HG03460 (cell line): ENCODE measurements around the gene TMEM252.

Source experiments
- ATAC-seq: cut with Tn5 transposase; IDR thresholded peaks from one replicate; pipeline ENCODE4 v1.9.1; 2021; ENCODE audit not compliant: unreplicated experiment

Gene TMEM252

DNA sequence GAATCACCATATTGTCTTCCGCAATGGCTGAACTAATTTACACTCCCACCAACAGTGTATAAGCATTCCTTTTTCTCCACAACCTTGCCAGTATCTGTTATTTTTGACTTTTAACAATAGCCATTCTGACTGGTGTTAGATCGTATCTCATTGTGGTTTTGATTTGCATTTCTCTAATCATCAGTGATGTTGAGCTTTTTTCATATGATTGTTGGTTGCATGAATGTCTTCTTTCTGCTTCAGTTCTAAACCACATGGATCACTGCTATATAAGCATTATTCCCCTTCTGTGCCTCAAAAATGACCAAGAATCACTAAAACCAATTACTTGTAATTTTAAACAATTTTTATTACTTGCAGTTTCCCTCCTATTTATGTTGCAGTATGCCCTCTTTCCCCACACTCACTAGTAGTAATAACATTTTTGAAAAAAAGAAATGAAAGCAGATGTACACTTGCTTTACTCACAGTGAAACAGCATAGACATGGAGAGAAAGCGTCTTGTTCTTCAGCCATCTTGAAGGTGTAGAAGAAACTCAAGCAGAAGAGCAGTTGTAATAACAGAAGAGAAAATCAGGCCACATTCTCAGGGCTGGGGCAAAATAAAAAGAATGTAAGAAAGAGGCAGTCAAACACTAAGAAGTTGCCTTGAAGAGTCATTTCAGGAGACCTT, 4.5 kb upstream of the TMEM252 start:
- no peak for ATAC-seq

GRCh38 chr9:68541568-68541967, 885 bp upstream of the TMEM252 start:
- ATAC-seq = no peak

DNA sequence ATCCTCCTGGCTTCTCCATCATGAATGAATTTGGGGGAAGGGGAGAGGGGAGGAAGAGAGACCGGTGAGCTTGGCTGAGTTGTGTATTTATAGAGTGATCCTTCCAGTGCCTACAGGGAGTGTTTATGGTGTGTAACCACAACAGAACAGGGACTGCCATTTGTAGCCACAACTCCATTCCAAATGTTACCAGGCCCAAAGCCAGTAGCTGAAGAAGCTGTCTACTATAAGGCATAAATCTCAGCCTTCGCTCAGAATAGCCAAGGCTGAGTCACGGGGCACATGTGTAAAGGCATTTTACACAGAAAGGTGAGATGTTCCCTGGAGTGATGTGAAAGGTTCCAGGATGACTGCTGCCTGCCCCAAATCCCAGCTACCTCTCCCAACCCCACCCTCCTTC, 2.5 kb downstream of the TMEM252 start:
- ATAC-seq = no peak

GRCh38 chr9:68537616-68537880, 3.1 kb downstream of the TMEM252 start:
- no peak for ATAC-seq

- ATAC-seq = no peak
Measured at GRCh38 chr9:68536876-68537615, 3.6 kb downstream of the TMEM252 start.

DNA sequence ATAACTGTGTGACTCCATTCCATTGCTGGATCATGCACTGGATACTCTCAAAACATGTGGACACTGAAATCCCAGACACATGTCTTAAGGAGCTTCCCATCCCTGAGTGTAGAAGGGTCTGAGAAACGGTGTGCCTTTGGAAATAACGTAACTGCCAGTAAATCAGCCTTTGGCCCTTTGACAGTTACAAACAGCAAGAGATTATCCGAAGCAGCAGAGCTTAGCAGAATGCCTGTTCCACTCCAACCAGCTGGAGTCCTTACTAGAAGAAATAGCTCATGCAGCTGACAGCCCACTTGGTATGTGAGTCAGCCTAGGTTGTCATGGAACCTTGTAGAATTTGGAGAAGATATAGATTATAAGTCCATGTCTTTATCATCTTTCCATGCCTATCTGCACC, 7.0 kb downstream of the TMEM252 start:
- ATAC-seq = no peak

DNA sequence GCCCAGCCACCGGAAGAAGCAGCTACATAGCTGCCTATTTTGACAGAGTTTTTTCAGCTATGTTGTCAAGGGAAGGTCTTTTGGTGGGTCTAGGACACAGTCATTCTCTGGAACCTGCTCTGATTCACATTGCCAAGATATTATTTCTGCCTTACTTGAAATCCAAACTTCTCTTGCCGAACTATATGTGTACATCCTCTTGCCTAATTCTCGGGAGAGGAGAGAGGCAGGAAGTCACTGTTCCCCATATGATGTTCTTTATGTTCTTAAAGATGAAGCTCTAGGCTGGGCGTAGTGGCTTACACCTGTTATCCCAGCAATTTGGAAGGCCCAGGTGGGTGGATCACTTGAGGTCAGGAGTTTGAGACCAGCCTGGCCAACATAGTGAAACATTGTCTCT, 8.6 kb downstream of the TMEM252 start:
- ATAC-seq = no peak

DNA sequence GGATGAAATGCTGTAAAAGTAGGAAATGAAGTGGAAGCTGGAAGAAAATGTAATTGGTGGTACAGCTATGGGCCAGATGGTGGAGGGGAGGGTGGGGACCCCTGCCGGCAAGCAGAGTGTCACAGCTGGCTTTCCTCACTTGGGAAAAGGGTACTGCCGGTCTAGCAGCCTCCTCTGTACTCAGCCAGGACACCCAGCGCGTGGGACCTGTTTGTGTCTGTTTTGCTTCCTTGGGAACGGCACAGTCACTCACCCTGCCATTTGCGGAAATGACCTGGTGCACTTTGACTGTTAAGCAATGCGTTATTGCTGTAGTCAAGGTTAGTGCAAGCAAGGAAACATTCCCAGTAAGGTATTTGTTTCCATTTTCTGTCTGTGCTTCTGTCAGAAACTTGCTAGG, 10.1 kb downstream of the TMEM252 start:
- ATAC-seq = no peak

GRCh38 chr9:68523367-68523936, 17.2 kb downstream of the TMEM252 start:
- ATAC-seq = no peak

- no peak for ATAC-seq
Measured at GRCh38 chr9:68522954-68523353, 17.7 kb downstream of the TMEM252 start.

- no peak for ATAC-seq
Measured at GRCh38 chr9:68522131-68522530, 18.6 kb downstream of the TMEM252 start.

DNA sequence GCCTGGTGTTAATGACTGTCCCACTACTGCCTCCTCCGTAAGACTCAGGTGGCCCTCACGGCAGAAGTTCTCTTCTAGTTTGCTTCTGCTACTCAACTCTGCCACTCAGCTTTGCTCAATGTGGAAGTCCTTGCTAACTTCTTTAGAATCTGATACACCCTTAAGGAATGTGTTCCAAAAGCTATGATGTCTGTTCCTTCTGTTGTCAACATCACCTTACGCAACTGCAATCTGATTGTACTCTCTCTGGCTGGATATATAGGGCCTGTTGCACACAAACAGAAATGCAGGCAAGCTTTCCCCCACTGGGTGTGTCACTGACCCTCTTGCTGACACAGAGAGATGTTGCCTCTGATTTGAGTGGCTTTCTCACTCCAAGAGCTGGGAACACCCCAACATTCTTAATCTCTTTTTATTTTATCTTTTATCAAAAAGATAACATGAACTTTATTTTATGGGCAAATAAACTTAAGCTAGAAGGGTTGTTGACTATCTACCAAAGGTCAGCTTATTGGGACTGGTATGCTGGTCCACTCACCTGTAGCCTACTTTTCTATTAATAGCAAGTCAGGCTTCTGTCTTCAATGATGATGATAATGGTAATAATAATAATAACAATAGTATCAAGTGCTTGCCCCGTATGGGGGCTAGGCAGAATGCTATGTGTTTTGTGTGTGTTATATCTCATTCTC, 25.2 kb downstream of the TMEM252 start:
- ATAC-seq = no peak

DNA sequence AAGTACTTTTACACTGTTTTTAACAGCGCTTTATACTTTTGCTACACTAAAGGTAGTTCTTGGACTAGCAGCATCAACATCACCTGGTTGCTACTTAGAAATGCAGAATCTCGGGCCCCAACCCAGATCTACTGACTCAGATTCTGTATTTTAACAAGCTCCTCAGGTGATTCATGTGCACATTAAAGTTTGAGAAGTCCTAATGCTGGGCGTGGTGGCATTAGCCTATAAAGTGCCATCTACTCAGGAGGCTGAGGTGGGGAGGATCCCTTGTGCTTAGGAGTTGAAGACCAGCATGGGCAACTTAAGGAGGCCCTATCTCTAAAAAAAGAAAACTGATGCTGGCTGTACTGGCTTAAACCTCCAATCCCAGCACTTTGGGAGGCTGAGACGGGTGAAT, 26.7 kb downstream of the TMEM252 start:
- no peak for ATAC-seq

GRCh38 chr9:68513385-68513784, 27.3 kb downstream of the TMEM252 start:
- ATAC-seq = no peak

DNA sequence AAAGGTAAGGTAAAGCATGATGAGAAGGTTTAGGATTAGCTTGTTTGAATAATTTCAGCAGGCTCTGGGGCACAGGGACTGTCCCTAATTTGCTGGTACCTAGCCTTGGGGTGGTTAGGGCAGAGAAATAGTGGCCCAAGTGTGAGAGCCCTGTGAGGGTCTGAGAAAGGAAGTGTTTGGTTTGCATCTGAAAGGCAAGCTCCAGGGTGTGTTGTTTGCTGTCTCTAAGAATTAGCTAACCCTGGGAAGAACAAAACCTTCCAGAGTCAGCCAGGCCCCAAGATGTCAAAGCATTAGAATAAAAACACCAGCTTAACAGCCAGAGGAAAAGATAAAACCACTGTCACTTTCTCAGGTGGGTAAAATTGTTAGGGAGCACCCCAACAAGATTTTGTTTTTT, 31.0 kb downstream of the TMEM252 start:
- no peak for ATAC-seq

DNA sequence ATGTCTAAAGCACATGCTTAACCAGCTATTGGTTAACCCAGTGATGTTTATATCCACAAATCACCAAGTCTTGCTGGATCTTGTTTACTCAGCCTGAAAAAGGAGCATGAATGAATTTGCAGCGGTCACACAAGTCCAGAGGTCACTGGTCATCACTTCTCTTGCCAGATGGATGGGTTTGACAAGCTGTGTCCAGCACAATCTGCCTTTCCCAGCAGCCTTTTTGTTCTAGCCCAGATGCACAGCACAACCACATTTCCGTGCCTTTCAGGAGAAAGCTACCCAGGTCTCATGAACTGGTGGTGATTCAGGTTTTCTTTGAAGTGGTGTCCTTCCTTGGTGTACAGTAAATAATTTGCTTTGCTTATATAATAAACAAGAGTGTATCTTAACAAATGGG, 32.1 kb downstream of the TMEM252 start:
- ATAC-seq = no peak

GRCh38 chr9:68507806-68508145, 32.9 kb downstream of the TMEM252 start:
- ATAC-seq = no peak

GRCh38 chr9:68507130-68507805, 33.4 kb downstream of the TMEM252 start:
- no peak for ATAC-seq

DNA sequence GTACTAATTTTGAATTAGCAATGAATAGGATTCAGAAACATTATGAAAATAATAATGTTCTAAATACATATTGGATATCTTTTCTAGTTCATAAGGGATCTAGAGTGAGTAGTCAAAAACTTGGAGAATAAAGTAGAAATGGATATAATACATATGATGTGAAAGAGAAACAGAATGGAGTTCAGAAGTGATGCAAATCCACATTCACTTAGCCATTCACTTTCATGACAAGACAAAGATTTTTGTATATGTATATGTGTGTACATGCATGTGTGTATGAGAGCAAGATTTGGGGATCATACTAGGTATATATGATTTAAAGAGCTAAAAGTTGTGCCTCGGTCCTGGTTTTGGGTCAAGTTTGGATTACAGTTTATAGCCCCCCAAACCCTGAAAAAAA, 34.1 kb downstream of the TMEM252 start:
- no peak for ATAC-seq

- ATAC-seq = no peak
Measured at GRCh38 chr9:68505681-68506409, 34.8 kb downstream of the TMEM252 start.

DNA sequence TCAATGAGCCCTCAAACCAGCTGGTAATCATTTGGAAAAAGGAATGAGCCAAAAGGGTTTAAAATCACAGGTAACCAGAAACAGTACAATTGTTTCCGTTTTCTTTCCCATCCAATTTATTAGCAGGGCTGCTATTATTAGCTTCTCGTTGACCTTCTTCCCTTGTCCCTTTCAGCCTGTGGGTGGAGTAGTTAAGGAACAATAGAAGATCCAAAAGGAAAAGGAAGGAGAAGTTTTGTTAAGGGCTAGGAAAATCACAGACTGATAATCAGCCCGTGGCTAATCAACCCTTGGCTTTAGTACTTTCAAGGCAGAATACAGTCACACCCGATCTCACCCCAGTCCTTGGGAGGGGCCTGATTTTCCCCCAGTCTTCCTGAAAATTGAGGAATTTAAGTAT, 38.4 kb downstream of the TMEM252 start:
- no peak for ATAC-seq
